Esophagus muscularis mucosa (tissue), 4 donors: ENCODE data around the gene TPD52L1. TPM values are rescaled to one million over a fixed set of nuclear protein-coding genes. Genes with fewer than 3 reads are reported as not detected.
A peak's percentile ranks its signal among the peaks of the same experiment; 100 is the strongest.

Experiments
- DNase-seq: peaks from one replicate; pipeline ENCODE4 v3.0.0-alpha.2; 2017; ENCODE audit errors: extremely low spot score
- H3K27ac ChIP-seq, 4 donors: fragments of 200-600 bp; sonication (generic); replicated peaks in 1 of 4; 1 replicate in 3 of 4; 2 replicates in 1 of 4; pipeline ENCODE4 v1.5.1; 2016 to 2019; ENCODE audit warnings: mild to moderate bottlenecking in 1 of 4
- H3K27me3 ChIP-seq, 4 donors: fragments of 200-600 bp; sonication (generic); one replicate each; pipeline versions ENCODE4 v1.5.1 to v1.6.0; 2016 to 2019
- H3K36me3 ChIP-seq, 4 donors: fragments of 200-600 bp; sonication (generic); one replicate each; pipeline ENCODE4 v1.5.1; 2016 to 2019
- H3K4me1 ChIP-seq, 4 donors: fragments of 200-600 bp; sonication (generic); one replicate each; pipeline ENCODE4 v1.5.1; 2016 to 2019
- H3K4me3 ChIP-seq, 4 donors: fragments of 200-600 bp; sonication (generic); 1 replicate in 2 of 4; 2 replicates in 2 of 4; pipeline ENCODE4 v1.5.1; 2016 to 2019; ENCODE audit warnings: mild to moderate bottlenecking in 4 of 4, moderate library complexity in 1 of 4
- H3K9me3 ChIP-seq, 4 donors: fragments of 200-600 bp; sonication (generic); 1 replicate in 3 of 4; 2 replicates in 1 of 4; pipeline ENCODE4 v1.5.1; 2016 to 2019
- CTCF ChIP-seq, 3 experiments: fragments of 200-600 bp in 2 of 3; fragments of 450-650 bp in 1 of 3; sonication (generic) in 2 of 3; IDR thresholded peaks; one replicate each; pipeline ENCODE4 v1.5.1; 2017 to 2019; ENCODE audit warnings: antibody characterized with exemption in 3 of 3, mild to moderate bottlenecking in 2 of 3, moderate library complexity in 1 of 3
- EP300 ChIP-seq: sonication (generic); formaldehyde crosslinking; IDR thresholded peaks from one replicate; pipeline ENCODE4 v1.6.1; 2017; ENCODE audit warnings: antibody characterized with exemption
- POLR2A ChIP-seq: fragments of 450-650 bp; IDR thresholded peaks from one replicate; pipeline ENCODE4 v1.6.1; 2017; ENCODE audit warnings: antibody characterized with exemption, moderate library complexity, mild to moderate bottlenecking, low read depth
- POLR2AphosphoS5 ChIP-seq, 2 donors: sonication (generic); formaldehyde crosslinking; IDR thresholded peaks; one replicate each; pipeline ENCODE4 v1.6.1; 2017; ENCODE audit warnings: antibody characterized with exemption in 2 of 2
- WGBS: methylation state at CpG from one replicate; pipeline ENCODE4 v1.1.5; 2018; 5-methylcytosine and 5-hydroxymethylcytosine counted together
- intact Hi-C: fragments of 100-400 bp; cut with DNase I; formaldehyde crosslinking; loops from one replicate; pipeline ENCODE4 v1.15.1; 2023
- total RNA-seq, 4 donors: library from RNA; depleted of rRNA; stranded (reverse); fragments of >200 nt; gene quantifications; one replicate each; pipeline versions ENCODE4 v1.1.0 to v1.2.1, GENCODE V29; 2016

The TPD52L1 gene
- total RNA-seq, 4 donors from 2014 or later, result 18.7 to 46.4 (median 31.1) TPM

GRCh38 chr6:125267806-125268523 is 114.4 kb downstream of the TPD52L1 start:
- 94% methylated on average over 12 of the region's 12 CpGs for WGBS
- TF ChIP-seq POLR2AphosphoS5 (IDR thresholded peaks at IDR 0.05) (peak in 1 of 2 donors; percentile 32), EP300 (no peak), POLR2A (no peak), CTCF (IDR thresholded peaks at IDR 0.05) (no peak)
- no peaks in the 10 kb centered on the region for H3K27me3 ChIP-seq
- H3K9me3 ChIP-seq, result no peaks in the 10 kb centered on the region
- intact Hi-C loops, result no loop called here
- H3K4me3 ChIP-seq, result no peak overlapping the region
- H3K4me1 ChIP-seq, result no peaks in the 10 kb centered on the region
- H3K27ac ChIP-seq, result no peak overlapping the region
- H3K36me3 ChIP-seq, result peaks cover 0 to 19% (median 11%) of the 10 kb centered on the region in 4 donors
- no peak for DNase-seq

- no peaks in the 10 kb centered on the region for H3K27me3 ChIP-seq
- no peaks in the 10 kb centered on the region for H3K9me3 ChIP-seq
- DNase-seq, result no peak
- WGBS, result 91% methylated on average over 4 of the region's 4 CpGs
- H3K27ac ChIP-seq, result no peak overlapping the region
- H3K36me3 ChIP-seq, result peaks cover 0 to 27% (median 16%) of the 10 kb centered on the region in 4 donors
- intact Hi-C loops, result no loop called here
- H3K4me3 ChIP-seq, result no peak overlapping the region
- H3K4me1 ChIP-seq, result no peaks in the 10 kb centered on the region
- TF ChIP-seq EP300, result no peak
- no peak for TF ChIP-seq CTCF (IDR thresholded peaks at IDR 0.05)
- no peak for TF ChIP-seq POLR2AphosphoS5 (IDR thresholded peaks at IDR 0.05)
- TF ChIP-seq POLR2A, result no peak
These were observed 115.2 kb downstream of the TPD52L1 start for GRCh38 chr6:125268765-125269164.

GRCh38 chr6:125269328-125269985 is 115.9 kb downstream of the TPD52L1 start:
- 100% methylated on average over 4 of the region's 7 CpGs for WGBS
- TF ChIP-seq POLR2A (no peak), CTCF (IDR thresholded peaks at IDR 0.05) (no peak), POLR2AphosphoS5 (IDR thresholded peaks at IDR 0.05) (no peak), EP300 (no peak)
- H3K4me1 ChIP-seq, result no peaks in the 10 kb centered on the region
- intact Hi-C loops, result no loop called here
- H3K36me3 ChIP-seq, result peaks cover 0 to 33% (median 17%) of the 10 kb centered on the region in 4 donors
- no peak for DNase-seq
- no peak overlapping the region for H3K4me3 ChIP-seq
- H3K27ac ChIP-seq, result no peak overlapping the region
- H3K9me3 ChIP-seq, result no peaks in the 10 kb centered on the region
- no peaks in the 10 kb centered on the region for H3K27me3 ChIP-seq

- no peak for DNase-seq
- H3K27ac ChIP-seq, result no peak overlapping the region
- intact Hi-C loops, result no loop called here
- peaks cover 7 to 33% (median 17%) of the 10 kb centered on the region in 4 donors for H3K36me3 ChIP-seq
- H3K4me1 ChIP-seq, result no peaks in the 10 kb centered on the region
- no peaks in the 10 kb centered on the region for H3K27me3 ChIP-seq
- H3K4me3 ChIP-seq, result no peak overlapping the region
- TF ChIP-seq POLR2A (no peak), POLR2AphosphoS5 (IDR thresholded peaks at IDR 0.05) (no peak), CTCF (IDR thresholded peaks at IDR 0.05) (no peak), EP300 (no peak)
- no peaks in the 10 kb centered on the region for H3K9me3 ChIP-seq
- WGBS, result 93% methylated on average over 3 of the region's 4 CpGs
These were observed 116.8 kb downstream of the TPD52L1 start for GRCh38 chr6:125270380-125270779.
